CD4-positive, alpha-beta T cell treated with Interleukin-10 for 1 hour (primary cell): Measurements from ENCODE around the gene PATL2.
"Not testable (repeated sequence)": the region's sequence is repeated elsewhere in the genome, so short reads cannot be mapped to it uniquely, and the experiment has no call there.

Experiments
- DNase-seq: peaks from one replicate; pipeline ENCODE4 v3.0.0-alpha.2; 2020

The PATL2 gene

GRCh38 chr15:44719293-44719999 is 8.3 kb upstream of the PATL2 start:
- peak; percentile 85 for DNase-seq

- no peak for DNase-seq
Observed at GRCh38 chr15:44718927-44719292, 7.8 kb upstream of the PATL2 start.

- no peak for DNase-seq
Observed at GRCh38 chr15:44718180-44718926, 7.2 kb upstream of the PATL2 start.

- DNase-seq, result peak; percentile 31
Observed at GRCh38 chr15:44716983-44717602, 6.0 kb upstream of the PATL2 start.

- DNase-seq, result no peak
Observed at GRCh38 chr15:44715797-44716334, 4.7 kb upstream of the PATL2 start.

- peak; percentile 51 for DNase-seq
Observed at GRCh38 chr15:44715142-44715796, 4.1 kb upstream of the PATL2 start.

- peak; percentile 64 for DNase-seq
Observed at GRCh38 chr15:44713006-44713966, 2.2 kb upstream of the PATL2 start.

- DNase-seq, result peak; percentile 84
Observed at GRCh38 chr15:44712346-44713005, 1.4 kb upstream of the PATL2 start.

GRCh38 chr15:44711743-44712345 is 721 bp upstream of the PATL2 start:
- peak; percentile 76 for DNase-seq

- DNase-seq, result peak; percentile 79
Observed at GRCh38 chr15:44710236-44711095, 657 bp downstream of the PATL2 start.

- no peak for DNase-seq
Observed at GRCh38 chr15:44706946-44707636, 4.0 kb downstream of the PATL2 start.

GRCh38 chr15:44706401-44706800 is 4.7 kb downstream of the PATL2 start:
- no peak for DNase-seq

- DNase-seq, result no peak
Observed at GRCh38 chr15:44705986-44706385, 5.1 kb downstream of the PATL2 start.

GRCh38 chr15:44700676-44701075 is 10.4 kb downstream of the PATL2 start:
- DNase-seq, result not testable (repeated sequence)

GRCh38 chr15:44698641-44699040 is 12.5 kb downstream of the PATL2 start:
- no peak for DNase-seq

- no peak for DNase-seq
Observed at GRCh38 chr15:44697014-44697413, 14.1 kb downstream of the PATL2 start.

- DNase-seq, result no peak
Observed at GRCh38 chr15:44695294-44695693, 15.8 kb downstream of the PATL2 start.

GRCh38 chr15:44694416-44694815 is 16.7 kb downstream of the PATL2 start:
- DNase-seq, result no peak

- no peak for DNase-seq
Observed at GRCh38 chr15:44692659-44693058, 18.5 kb downstream of the PATL2 start.
